IPS-15b (cell line): Measurements from ENCODE around the gene SHFL.

Experiments used
- H3K27me3 ChIP-seq: one replicate; pipeline ENCODE4 v1.6.1; 2013; ENCODE audit warnings: low read length; ENCODE audit not compliant: control insufficient read depth, insufficient read depth
- H3K36me3 ChIP-seq: one replicate; pipeline ENCODE4 v1.6.1; 2013; ENCODE audit warnings: low read length; ENCODE audit not compliant: control insufficient read depth, insufficient read depth
- H3K4me1 ChIP-seq: one replicate; pipeline ENCODE4 v1.6.1; 2013; ENCODE audit warnings: mild to moderate bottlenecking, low read length; ENCODE audit not compliant: control insufficient read depth, insufficient read depth
- H3K4me3 ChIP-seq: one replicate; pipeline ENCODE4 v1.5.1; 2013; ENCODE audit warnings: low read depth, low read length
- H3K9ac ChIP-seq: one replicate; pipeline ENCODE4 v1.6.1; 2013; ENCODE audit warnings: low read depth, mild to moderate bottlenecking, low read length
- H3K9me3 ChIP-seq: one replicate; pipeline ENCODE4 v1.6.1; 2013; ENCODE audit warnings: mild to moderate bottlenecking, low read length; ENCODE audit not compliant: control insufficient read depth, insufficient read depth

The SHFL gene

DNA sequence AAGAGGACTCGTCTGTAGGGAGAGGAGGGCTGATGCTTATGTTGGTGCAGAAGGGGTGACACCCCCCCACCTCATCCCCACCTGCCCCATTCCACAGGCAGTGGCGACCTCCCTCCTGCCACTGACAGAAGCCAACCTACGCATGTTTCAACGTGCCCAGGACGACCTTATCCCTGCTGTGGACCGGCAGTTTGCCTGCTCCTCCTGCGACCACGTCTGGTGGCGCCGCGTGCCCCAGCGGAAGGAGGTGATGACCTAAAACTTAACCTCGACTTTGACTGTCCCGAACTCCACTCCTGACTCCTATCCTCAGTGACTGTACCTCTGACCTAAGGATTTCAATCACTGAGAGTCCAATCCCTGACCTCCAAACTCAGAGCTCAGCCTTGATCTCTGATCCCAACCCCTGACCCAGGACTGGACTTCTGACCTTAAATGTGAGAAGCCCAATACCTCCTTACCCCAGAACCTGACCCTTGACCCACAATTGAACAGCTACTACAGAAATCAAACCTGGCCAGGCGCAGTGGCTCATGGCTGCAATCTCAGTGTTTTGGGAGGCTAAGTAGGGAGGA, 3.8 kb downstream of the SHFL start:
- H3K4me1 ChIP-seq = no peaks in the 10 kb centered on the region
- H3K9ac ChIP-seq = no peak overlapping the region
- H3K36me3 ChIP-seq = peaks cover 20% of the 10 kb centered on the region
- H3K4me3 ChIP-seq = no peak overlapping the region
- H3K9me3 ChIP-seq = no peaks in the 10 kb centered on the region
- peaks cover 3% of the 10 kb centered on the region for H3K27me3 ChIP-seq

DNA sequence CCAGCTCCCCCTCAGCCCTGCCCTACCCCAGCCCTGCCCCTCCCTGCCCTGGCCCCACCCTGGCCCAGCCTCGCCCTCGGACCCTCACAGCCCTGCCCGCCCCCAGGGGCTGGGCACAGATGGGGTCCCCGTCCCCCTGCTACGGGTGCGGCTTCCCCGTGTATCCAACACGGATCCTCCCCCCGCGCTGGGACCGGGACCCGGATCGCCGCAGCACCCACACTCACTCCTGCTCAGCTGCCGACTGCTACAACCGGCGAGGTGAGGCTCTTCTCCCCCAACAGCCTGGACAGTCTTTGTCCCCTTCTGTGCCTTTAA, 5.2 kb downstream of the SHFL start:
- H3K36me3 ChIP-seq = peaks cover 20% of the 10 kb centered on the region
- H3K27me3 ChIP-seq = peaks cover 12% of the 10 kb centered on the region
- H3K9me3 ChIP-seq = no peaks in the 10 kb centered on the region
- no peak overlapping the region for H3K9ac ChIP-seq
- no peaks in the 10 kb centered on the region for H3K4me1 ChIP-seq
- no peak overlapping the region for H3K4me3 ChIP-seq

DNA sequence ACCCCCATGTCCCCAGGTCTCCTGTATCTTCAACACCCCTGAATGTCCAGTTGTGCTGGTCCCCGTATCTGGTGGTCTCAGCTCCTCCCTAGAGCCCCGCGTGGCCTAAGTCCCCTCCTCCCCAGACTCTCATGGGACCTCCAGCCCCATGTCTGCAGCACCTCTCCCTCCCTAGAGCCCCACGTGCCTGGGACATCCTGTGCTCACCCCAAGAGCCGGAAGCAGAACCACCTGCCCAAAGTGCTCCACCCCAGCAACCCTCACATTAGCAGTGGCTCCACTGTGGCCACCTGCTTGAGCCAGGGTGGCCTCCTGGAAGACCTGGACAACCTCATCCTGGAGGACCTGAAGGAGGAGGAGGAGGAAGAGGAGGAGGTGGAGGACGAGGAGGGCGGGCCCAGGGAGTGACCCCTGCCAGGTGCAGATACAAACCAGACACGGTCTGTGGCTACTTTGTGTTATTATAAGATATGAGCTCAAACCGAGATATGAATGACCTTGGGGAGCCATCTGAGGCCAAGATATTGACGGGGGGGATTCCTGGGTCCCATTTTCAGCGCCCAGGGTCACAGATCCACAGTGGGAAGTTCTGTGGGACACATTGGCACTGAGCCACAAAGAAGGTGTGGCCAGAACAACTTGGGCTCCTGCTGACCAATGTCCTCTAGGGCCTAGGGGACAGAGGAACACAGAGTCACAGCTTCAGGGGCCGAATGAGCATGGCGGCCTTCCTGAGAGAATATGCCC, 6.0 kb downstream of the SHFL start:
- Histone ChIP-seq H3K27me3 (peaks cover 16% of the 10 kb centered on the region), H3K9ac (no peak overlapping the region), H3K4me1 (no peaks in the 10 kb centered on the region), H3K36me3 (peaks cover 20% of the 10 kb centered on the region), H3K4me3 (no peak overlapping the region), H3K9me3 (no peaks in the 10 kb centered on the region)

DNA sequence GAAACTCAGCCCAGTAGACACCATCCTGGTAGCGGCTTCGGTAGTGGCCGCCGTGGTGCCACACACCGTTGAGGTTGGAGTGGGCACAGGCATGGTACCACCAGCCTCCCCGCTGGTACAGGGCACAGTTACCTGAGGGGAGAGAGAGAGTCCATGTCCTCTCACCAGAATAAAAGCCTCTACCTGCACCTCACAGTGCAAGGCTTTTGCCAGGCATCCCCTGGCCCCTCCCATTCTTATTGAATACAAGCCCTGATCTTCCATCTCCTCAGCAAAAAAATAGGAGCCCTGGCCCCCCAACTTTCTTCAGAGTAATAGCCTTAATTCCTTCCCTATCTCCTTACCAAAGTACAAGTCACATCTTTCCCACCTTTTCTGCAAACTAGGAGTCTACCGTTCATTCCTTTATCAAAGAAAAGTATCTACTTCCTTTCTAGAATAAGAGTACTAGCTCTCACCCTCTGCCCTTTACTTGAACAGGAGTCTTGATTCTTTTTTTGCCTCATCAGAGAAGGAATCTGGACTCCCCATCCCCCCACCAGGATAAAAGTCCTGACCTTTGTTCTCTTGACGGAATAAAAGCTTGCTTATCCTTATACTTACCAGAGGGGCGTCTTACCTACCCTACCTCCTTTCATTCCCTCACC, 6.7 kb downstream of the SHFL start:
- H3K36me3 ChIP-seq = peaks cover 20% of the 10 kb centered on the region
- H3K9ac ChIP-seq = no peak overlapping the region
- no peaks in the 10 kb centered on the region for H3K4me1 ChIP-seq
- H3K9me3 ChIP-seq = no peaks in the 10 kb centered on the region
- peaks cover 17% of the 10 kb centered on the region for H3K27me3 ChIP-seq
- no peak overlapping the region for H3K4me3 ChIP-seq

DNA sequence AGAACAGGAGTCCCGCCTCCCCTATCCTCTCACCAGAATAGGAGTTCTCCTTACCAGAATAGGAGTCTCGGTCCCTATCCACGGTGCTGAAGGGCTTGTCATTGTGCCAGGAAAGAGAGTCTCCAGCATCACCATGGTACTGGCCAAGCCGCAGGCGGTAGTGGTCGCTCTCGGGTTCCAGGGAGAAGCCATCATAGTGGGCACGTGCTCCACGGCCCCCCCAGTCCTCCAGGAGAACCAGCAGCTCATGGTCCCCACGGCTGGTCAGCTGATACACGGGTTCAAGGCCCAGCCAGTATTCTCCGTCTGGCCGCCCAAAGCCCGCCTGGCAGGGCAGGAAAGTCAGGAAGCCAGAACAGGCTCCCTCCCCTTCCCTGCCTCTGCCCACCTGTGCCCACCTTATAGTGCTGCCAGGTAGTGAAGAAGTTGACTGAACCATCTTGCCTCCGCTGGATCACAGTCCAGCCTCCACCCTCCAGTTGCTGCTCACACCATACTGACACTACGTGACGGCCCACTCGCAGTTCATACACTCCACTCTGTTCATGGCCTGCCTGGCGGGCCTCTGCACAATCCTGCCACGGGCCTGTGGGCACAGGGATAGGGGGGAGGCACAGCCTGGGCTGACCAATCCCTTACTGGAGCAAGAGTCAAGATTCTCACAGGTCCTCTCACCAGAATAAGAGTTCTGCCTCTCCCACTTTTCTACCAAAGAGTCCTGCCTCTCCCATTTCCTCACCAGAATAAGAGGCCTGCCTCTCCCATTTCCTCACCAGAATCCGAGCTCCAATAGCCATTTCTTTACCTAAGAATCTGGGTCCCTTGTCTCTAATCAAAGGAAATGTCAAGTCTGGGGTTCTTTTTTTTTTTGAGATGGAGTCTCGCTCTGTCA, 7.4 kb downstream of the SHFL start:
- H3K4me3 ChIP-seq = no peak overlapping the region
- no peaks in the 10 kb centered on the region for H3K9me3 ChIP-seq
- H3K4me1 ChIP-seq = no peaks in the 10 kb centered on the region
- H3K27me3 ChIP-seq = peaks cover 20% of the 10 kb centered on the region
- H3K36me3 ChIP-seq = peaks cover 20% of the 10 kb centered on the region
- no peak overlapping the region for H3K9ac ChIP-seq

DNA sequence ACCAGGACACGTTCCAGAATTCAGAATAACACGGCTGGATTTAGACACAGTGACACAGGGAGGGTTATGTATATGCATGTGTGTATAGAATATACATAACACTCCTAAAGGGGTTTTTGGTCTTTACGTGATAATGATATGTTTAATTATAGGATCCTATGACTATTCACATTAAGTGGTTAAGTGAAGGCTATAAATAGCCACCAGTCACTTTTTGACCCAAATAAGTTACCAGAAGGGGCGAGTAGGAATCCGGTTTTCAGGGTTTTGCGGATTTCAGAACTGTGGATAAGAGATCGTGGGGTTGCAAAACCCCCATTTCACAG, 9.5 kb downstream of the SHFL start:
- Histone ChIP-seq H3K4me3 (no peak overlapping the region), H3K9ac (no peak overlapping the region), H3K36me3 (peaks cover 9% of the 10 kb centered on the region), H3K4me1 (no peaks in the 10 kb centered on the region), H3K27me3 (peaks cover 20% of the 10 kb centered on the region), H3K9me3 (no peaks in the 10 kb centered on the region)

DNA sequence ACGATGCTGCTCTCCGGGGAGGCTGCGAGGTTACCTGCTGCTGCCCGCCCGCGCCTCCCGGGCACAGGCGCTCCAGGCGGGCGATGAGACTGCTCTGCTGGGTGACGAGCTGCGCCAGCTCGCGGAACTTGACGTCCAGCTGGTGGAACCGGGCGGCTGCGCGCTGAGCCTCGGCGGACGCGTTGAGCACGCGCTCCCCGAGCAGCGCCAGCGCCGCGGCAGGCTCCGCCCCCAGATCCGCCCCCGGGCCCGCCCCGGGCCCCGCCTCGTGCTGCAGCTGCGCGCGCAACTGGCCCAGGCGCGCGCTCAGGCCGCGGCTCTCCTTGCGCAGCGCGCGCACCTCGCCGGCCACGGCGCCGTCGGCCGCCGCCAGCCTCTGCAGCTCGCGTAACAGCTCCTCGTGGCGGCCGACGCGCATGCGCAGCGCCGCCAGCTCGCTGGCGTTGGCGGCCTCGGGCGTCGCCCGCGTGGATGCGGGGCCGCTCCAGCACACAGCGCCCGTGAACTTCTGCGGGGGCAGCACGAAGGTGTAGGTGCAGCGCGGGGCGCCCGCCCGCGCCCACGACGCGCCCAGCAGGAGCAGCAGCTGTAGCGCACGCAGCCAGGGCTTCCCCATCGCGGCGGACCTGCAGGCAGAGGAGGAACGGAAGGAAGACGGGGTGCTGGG, 10.0 kb downstream of the SHFL start:
- Histone ChIP-seq H3K4me1 (no peaks in the 10 kb centered on the region), H3K9me3 (no peaks in the 10 kb centered on the region), H3K36me3 (peaks cover 7% of the 10 kb centered on the region), H3K9ac (peak overlapping the region; percentile 16), H3K4me3 (peak overlapping the region; percentile 37), H3K27me3 (peaks cover 20% of the 10 kb centered on the region)

DNA sequence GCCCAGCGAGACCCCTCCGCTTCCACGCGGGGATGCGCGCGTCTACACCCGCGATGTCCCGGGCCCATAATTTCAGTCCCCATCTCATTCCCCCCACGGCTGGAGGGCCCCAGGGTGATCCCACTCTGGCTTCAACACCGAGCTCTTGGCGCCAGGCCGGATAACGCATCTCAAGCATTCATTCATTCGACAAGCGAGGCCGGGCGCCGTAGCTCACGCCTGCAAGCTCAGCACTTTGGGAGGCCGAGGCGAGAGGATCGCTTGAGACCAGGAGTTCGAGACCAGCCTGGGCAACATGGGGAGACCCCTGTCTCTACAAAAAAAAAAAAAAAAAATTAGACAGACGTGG, 10.5 kb downstream of the SHFL start:
- Histone ChIP-seq H3K27me3 (peaks cover 20% of the 10 kb centered on the region), H3K9me3 (no peaks in the 10 kb centered on the region), H3K36me3 (peaks cover 6% of the 10 kb centered on the region), H3K4me3 (peak overlapping the region; percentile 37), H3K9ac (peak overlapping the region; percentile 16), H3K4me1 (no peaks in the 10 kb centered on the region)

DNA sequence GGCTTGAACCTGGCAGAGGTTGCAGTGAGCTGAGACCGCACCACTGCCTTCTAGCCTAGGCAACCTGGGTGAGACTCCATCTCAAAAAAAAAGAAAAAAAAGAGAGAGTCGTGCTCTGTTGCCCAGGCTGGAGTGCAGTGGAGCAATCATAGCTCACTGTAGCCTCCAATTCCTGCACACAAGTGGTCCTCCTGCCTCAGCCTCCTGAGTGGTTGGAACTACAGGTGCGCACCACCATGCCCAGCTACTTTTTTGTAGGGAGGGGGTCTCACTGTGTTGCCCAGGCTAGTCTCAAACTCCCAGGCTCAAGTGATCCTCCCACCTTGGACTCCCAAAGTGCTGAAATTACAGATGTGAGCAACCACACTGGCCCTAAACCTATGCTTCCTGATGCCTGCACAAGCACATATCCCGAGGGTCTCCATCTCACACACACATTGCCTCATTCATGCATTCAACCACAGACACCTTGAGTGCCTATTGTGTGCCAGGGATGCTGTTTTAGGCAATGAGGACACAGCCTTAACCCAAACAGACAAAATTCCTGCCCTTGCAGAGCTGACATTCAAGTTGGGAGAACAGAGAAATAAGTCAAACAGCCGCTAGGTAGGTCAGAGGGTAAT, 14.2 kb downstream of the SHFL start:
- no peaks in the 10 kb centered on the region for H3K9me3 ChIP-seq
- H3K9ac ChIP-seq = no peak overlapping the region

DNA sequence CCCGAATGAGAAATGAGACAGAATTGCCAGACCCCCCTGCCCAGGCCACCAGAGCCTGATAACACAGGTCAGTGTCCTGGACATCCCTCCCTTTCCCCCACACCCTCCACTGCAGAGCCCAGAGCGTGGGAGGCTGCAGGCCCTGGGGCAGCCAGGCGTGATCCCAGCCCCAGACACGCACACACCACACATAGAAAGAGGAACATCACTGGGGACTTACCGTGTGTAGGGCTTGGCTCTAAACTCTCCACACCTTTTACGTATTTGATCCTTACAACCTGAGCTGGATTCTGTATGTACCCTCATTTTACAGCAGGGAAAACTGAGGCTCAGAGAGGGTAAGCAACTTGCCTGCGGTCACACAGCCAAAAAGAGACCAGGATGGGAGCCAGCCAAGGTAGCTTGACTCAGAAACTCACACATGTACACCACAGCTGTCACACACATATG, 16.7 kb downstream of the SHFL start:
- peaks cover 3% of the 10 kb centered on the region for H3K27me3 ChIP-seq
- no peak overlapping the region for H3K9ac ChIP-seq
- H3K9me3 ChIP-seq = no peaks in the 10 kb centered on the region
- no peak overlapping the region for H3K4me3 ChIP-seq
- H3K4me1 ChIP-seq = peaks cover 3% of the 10 kb centered on the region
- H3K36me3 ChIP-seq = peaks cover 7% of the 10 kb centered on the region

More for the DNA sequence above, 14.2 kb downstream of the SHFL start:
- peaks cover 13% of the 10 kb centered on the region for H3K27me3 ChIP-seq
- H3K4me1 ChIP-seq = no peaks in the 10 kb centered on the region
- H3K4me3 ChIP-seq = no peak overlapping the region
- H3K36me3 ChIP-seq = no peaks in the 10 kb centered on the region

DNA sequence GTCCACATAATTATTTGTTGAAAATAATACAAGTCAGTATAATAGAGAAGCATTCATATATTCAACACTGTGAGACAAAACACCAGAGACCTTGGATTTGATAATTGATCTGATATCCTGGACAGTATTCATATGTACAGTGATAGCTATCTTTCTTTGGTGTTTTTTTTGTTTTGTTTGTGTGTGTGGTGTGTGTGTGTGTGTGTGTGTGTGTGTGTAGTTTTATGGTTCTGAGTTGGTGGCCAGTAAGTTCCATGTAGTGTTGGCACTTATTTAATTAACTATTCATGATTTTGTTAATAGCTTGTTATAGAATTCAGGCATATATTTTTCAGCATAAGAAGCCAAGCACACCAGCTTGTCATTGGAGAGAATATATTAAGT, 18.0 kb downstream of the SHFL start:
- no peak overlapping the region for H3K9ac ChIP-seq
- H3K4me3 ChIP-seq = no peak overlapping the region

More for the DNA sequence above, 18.0 kb downstream of the SHFL start:
- H3K36me3 ChIP-seq = peaks cover 15% of the 10 kb centered on the region
- peaks cover 3% of the 10 kb centered on the region for H3K4me1 ChIP-seq
- no peaks in the 10 kb centered on the region for H3K27me3 ChIP-seq
- H3K9me3 ChIP-seq = no peaks in the 10 kb centered on the region
